ENCODE measurements around the gene DMWD.
"Not testable (repeated sequence)": the region's sequence is repeated elsewhere in the genome, so short reads cannot be mapped to it uniquely, and the experiment has no call there.

Gene DMWD

GRCh38 chr19:45751483-45751882 is 41.2 kb downstream of the DMWD start:
- not testable (repeated sequence) for DNase-seq (ENCODE audit: low read depth in 2 of 2)

- DNase-seq (ENCODE audit: low read depth in 2 of 2) = no peak
Observed at GRCh38 chr19:45747513-45747912, 45.1 kb downstream of the DMWD start.

GRCh38 chr19:45746866-45747265 is 45.8 kb downstream of the DMWD start:
- DNase-seq (ENCODE audit: low read depth in 2 of 2) = no peak

GRCh38 chr19:45745606-45746005 is 47.0 kb downstream of the DMWD start:
- DNase-seq (ENCODE audit: low read depth in 2 of 2) = no peak

GRCh38 chr19:45742969-45743368 is 49.7 kb downstream of the DMWD start:
- DNase-seq (ENCODE audit: low read depth in 2 of 2) = no peak

- DNase-seq (ENCODE audit: low read depth in 2 of 2) = no peak
Observed at GRCh38 chr19:45739498-45740439, 52.9 kb downstream of the DMWD start.

GRCh38 chr19:45733160-45733810 is 59.4 kb downstream of the DMWD start, which contains the start of gene MEIOSIN:
MEIOSIN (plus strand) TSS chr19:45733439; CDS start chr19:45735377, 1,938 bp downstream.
- DNase-seq (ENCODE audit: low read depth in 2 of 2) = no peak
